ENCODE measurements around the gene SPOCK1.

DNA sequence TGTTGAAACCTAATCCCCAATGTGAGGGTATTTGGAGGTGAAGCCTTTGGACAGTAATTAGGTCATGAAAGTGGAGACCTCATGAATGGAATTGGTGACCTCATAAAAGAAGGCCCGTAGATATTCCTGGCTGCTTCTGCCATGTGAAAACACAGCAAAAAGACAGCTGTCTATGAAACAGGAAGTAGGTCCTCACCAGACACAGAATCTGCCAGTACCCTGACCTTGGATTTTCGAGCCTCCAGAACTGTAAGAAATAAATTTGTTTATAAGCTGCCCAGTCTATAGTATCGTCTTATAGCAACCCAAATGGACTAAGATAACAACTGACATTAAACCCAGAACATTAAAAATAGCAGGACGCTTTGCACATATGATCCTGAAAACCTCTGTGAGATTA is 371.1 kb downstream of the SPOCK1 start:
- TF ChIP-seq SAFB2 (IDR thresholded peaks at IDR 0.05; ENCODE audit: borderline replicate concordance, low read depth, low read length, severe bottlenecking) (no peak), MAFK (IDR thresholded peaks at IDR 0.05; ENCODE audit: low read length) (no peak), MAX (CRISPR knock-in tag; IDR thresholded peaks at IDR 0.05) (no peak), NFIC (IDR thresholded peaks at IDR 0.05) (no peak), TAF15 (IDR thresholded peaks at IDR 0.05; ENCODE audit: low read depth, low read length) (no peak), POLR2A (conservative IDR thresholded peaks at IDR 0.05) (no peak), RCOR1 (IDR thresholded peaks at IDR 0.05; ENCODE audit: borderline replicate concordance in 1 of 2, low read depth in 2 of 2, low read length in 2 of 2) (no peak), SRF (CRISPR knock-in tag; IDR thresholded peaks at IDR 0.05) (no peak)
- TF ChIP-seq, protein P1, sequence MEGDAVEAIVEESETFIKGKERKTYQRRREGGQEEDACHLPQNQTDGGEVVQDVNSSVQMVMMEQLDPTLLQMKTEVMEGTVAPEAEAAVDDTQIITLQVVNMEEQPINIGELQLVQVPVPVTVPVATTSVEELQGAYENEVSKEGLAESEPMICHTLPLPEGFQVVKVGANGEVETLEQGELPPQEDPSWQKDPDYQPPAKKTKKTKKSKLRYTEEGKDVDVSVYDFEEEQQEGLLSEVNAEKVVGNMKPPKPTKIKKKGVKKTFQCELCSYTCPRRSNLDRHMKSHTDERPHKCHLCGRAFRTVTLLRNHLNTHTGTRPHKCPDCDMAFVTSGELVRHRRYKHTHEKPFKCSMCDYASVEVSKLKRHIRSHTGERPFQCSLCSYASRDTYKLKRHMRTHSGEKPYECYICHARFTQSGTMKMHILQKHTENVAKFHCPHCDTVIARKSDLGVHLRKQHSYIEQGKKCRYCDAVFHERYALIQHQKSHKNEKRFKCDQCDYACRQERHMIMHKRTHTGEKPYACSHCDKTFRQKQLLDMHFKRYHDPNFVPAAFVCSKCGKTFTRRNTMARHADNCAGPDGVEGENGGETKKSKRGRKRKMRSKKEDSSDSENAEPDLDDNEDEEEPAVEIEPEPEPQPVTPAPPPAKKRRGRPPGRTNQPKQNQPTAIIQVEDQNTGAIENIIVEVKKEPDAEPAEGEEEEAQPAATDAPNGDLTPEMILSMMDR (IDR thresholded peaks at IDR 0.05 in 2 of 3, conservative IDR thresholded peaks at IDR 0.05 in 1 of 3; ENCODE audit: insufficient read depth in 2 of 3, low read depth in 1 of 3, low read length in 3 of 3), result no peak
